ENCODE results near the gene SUGT1. TPM values are rescaled to one million over a fixed set of nuclear protein-coding genes. Genes with fewer than 3 reads are reported as not detected.

Gene SUGT1
- total and polyA plus RNA-seq, 2 donors (not counting 1 experiment from before 2014, with no cell fraction given): 9.5 to 38.4 TPM

DNA sequence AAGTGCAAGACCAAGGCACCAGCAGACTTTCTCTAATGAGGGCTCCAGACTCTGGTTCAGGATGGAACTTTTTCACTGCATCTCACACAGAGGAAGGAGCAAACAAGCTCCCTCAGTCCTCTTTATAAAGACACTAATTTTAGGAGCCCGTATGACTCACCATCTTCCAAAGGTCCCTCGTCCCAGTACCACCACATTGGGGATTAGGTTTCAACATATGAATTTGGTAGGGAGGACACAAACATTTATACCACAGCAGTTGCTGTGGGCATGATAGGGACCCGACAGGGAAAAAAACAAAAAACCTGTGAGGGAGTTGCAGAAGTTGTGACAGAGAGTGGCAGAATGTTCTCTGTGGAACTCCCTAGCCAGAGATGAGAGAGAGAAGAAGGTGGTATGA is 93.5 kb downstream of the SUGT1 start:
- Mint-ChIP-seq H3K9me3 (ENCODE audit: insufficient read depth) (no peaks in the 10 kb centered on the region), H3K4me1 (no peaks in the 10 kb centered on the region), H3K4me3 (no peak overlapping the region), H3K27me3 (peaks cover 44% of the 10 kb centered on the region), H3K27ac (no peak overlapping the region)
- Histone ChIP-seq H3K27me3 (replicated peaks in 1 of 4; ENCODE audit: control extremely low read depth in 1 of 4, control insufficient read depth in 3 of 4, insufficient read depth in 4 of 4, low read length in 3 of 4) (peaks cover 0 to 6% (median 3%) of the 10 kb centered on the region in 4 experiments), H3K4me2 (replicated peaks; ENCODE audit: low read depth, low read length, poor library complexity, severe bottlenecking) (no peak overlapping the region), H2AFZ (ENCODE audit: insufficient read depth, low read depth, low read length, poor library complexity, severe bottlenecking) (no peak overlapping the region), H3K4me3 (ENCODE audit: control extremely low read depth in 1 of 5, extremely low read depth in 1 of 5, insufficient read depth in 1 of 5, low read depth in 2 of 5, low read length in 4 of 5) (no peak overlapping the region), H3K79me2 (ENCODE audit: control insufficient read depth, insufficient read depth, low read length) (no peaks in the 10 kb centered on the region), H3K27ac (ENCODE audit: low read length in 2 of 2) (no peak overlapping the region), H3K36me3 (replicated peaks in 1 of 2; ENCODE audit: control extremely low read depth in 1 of 2, control insufficient read depth in 1 of 2, extremely low read depth in 1 of 2, insufficient read depth in 2 of 2, low read length in 1 of 2) (no peaks in the 10 kb centered on the region), H3K4me1 (ENCODE audit: control insufficient read depth in 2 of 2, insufficient read depth in 2 of 2, low read length in 2 of 2) (no peaks in the 10 kb centered on the region), H3K9me3 (ENCODE audit: control extremely low read depth in 1 of 3, control insufficient read depth in 2 of 3, insufficient read depth in 1 of 3, low read length in 2 of 3) (peaks cover 0 to 6% (median 0%) of the 10 kb centered on the region in 3 donors), H3K9ac (ENCODE audit: low read length) (no peak overlapping the region), H4K20me1 (ENCODE audit: control insufficient read depth, insufficient read depth, low read length, poor library complexity, severe bottlenecking) (no peaks in the 10 kb centered on the region)
- no peak for ATAC-seq (ENCODE audit: low read depth)
- WGBS (ENCODE audit: insufficient coverage): 78% methylated on average over 1 of the region's 3 CpGs
- no peak for TF ChIP-seq EZH2 (IDR thresholded peaks at IDR 0.05; ENCODE audit: borderline replicate concordance, insufficient read depth, low read depth, low read length, poor library complexity, severe bottlenecking)
- TF ChIP-seq, protein P1, sequence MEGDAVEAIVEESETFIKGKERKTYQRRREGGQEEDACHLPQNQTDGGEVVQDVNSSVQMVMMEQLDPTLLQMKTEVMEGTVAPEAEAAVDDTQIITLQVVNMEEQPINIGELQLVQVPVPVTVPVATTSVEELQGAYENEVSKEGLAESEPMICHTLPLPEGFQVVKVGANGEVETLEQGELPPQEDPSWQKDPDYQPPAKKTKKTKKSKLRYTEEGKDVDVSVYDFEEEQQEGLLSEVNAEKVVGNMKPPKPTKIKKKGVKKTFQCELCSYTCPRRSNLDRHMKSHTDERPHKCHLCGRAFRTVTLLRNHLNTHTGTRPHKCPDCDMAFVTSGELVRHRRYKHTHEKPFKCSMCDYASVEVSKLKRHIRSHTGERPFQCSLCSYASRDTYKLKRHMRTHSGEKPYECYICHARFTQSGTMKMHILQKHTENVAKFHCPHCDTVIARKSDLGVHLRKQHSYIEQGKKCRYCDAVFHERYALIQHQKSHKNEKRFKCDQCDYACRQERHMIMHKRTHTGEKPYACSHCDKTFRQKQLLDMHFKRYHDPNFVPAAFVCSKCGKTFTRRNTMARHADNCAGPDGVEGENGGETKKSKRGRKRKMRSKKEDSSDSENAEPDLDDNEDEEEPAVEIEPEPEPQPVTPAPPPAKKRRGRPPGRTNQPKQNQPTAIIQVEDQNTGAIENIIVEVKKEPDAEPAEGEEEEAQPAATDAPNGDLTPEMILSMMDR (IDR thresholded peaks at IDR 0.05): no peak
- intact Hi-C loops (cut with micrococcal nuclease): no loop called here
- no peak for DNase-seq
- CTCF ChIA-PET: no interaction called here
- POLR2A ChIA-PET: no interaction called here

DNA sequence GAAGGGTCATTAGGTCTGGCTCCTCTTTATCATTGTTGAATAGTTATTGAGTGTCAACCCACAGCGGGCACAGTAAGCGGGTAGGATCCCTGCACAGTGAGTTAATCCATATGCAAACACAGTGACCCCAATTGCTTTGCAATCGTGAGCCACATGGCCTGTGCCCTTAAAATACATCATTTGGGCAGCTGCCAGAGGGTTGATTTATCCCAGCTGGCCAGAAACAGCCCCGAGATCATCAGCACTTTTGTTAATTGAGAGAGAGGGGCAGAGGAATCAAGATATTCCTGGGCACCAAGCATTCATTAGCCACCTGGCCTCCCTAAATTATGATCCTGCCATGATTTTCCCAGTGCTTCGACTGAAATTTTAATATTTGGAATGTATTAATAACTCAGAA is 96.8 kb downstream of the SUGT1 start:
- Histone ChIP-seq H3K79me2 (ENCODE audit: control insufficient read depth, insufficient read depth, low read length) (no peaks in the 10 kb centered on the region), H3K27ac (ENCODE audit: low read length in 2 of 2) (no peak overlapping the region), H4K20me1 (ENCODE audit: control insufficient read depth, insufficient read depth, low read length, poor library complexity, severe bottlenecking) (no peaks in the 10 kb centered on the region), H3K4me2 (replicated peaks; ENCODE audit: low read depth, low read length, poor library complexity, severe bottlenecking) (no peak overlapping the region), H3K36me3 (replicated peaks in 1 of 2; ENCODE audit: control extremely low read depth in 1 of 2, control insufficient read depth in 1 of 2, extremely low read depth in 1 of 2, insufficient read depth in 2 of 2, low read length in 1 of 2) (no peaks in the 10 kb centered on the region), H3K4me3 (ENCODE audit: control extremely low read depth in 1 of 5, extremely low read depth in 1 of 5, insufficient read depth in 1 of 5, low read depth in 2 of 5, low read length in 4 of 5) (no peak overlapping the region), H3K4me1 (ENCODE audit: control insufficient read depth in 2 of 2, insufficient read depth in 2 of 2, low read length in 2 of 2) (no peaks in the 10 kb centered on the region), H2AFZ (ENCODE audit: insufficient read depth, low read depth, low read length, poor library complexity, severe bottlenecking) (no peak overlapping the region), H3K9ac (ENCODE audit: low read length) (no peak overlapping the region), H3K9me3 (ENCODE audit: control extremely low read depth in 1 of 3, control insufficient read depth in 2 of 3, insufficient read depth in 1 of 3, low read length in 2 of 3) (no peaks in the 10 kb centered on the region), H3K27me3 (replicated peaks in 1 of 4; ENCODE audit: control extremely low read depth in 1 of 4, control insufficient read depth in 3 of 4, insufficient read depth in 4 of 4, low read length in 3 of 4) (peaks cover 0 to 4% (median 0%) of the 10 kb centered on the region in 4 experiments)
- H3K27me3 Mint-ChIP-seq: peaks cover 30% of the 10 kb centered on the region
- no peak overlapping the region for H3K27ac Mint-ChIP-seq
- ChIA-PET POLR2A (no interaction called here), CTCF (no interaction called here)
- ATAC-seq (ENCODE audit: low read depth) (no peak), DNase-seq (no peak)
- TF ChIP-seq, protein P1 (IDR thresholded peaks at IDR 0.05): no peak
- no peak for TF ChIP-seq EZH2 (IDR thresholded peaks at IDR 0.05; ENCODE audit: borderline replicate concordance, insufficient read depth, low read depth, low read length, poor library complexity, severe bottlenecking)
- H3K9me3 Mint-ChIP-seq (ENCODE audit: insufficient read depth): no peaks in the 10 kb centered on the region
- H3K4me1 Mint-ChIP-seq: no peaks in the 10 kb centered on the region
- H3K4me3 Mint-ChIP-seq: no peak overlapping the region
- WGBS (ENCODE audit: insufficient coverage): no CpG with 5 or more reads among the region's 5 CpGs
- intact Hi-C loops (cut with micrococcal nuclease): no loop called here

Other genes with a start within 250 kb of the SUGT1 start
- gene THSD1, start 246.7 kb upstream of the SUGT1 start, total RNA-seq: 0.34 and 0.44 TPM in 2 replicates
- gene THSD1, start 246.7 kb upstream of the SUGT1 start, polyA plus RNA-seq: 0.58 and 1.2 TPM in 2 replicates
- gene VPS36, start 202.2 kb upstream of the SUGT1 start, total RNA-seq: 71.5 TPM in 2 replicates
- 17.5 and 26.0 TPM in 2 replicates for gene VPS36, start 202.2 kb upstream of the SUGT1 start, polyA plus RNA-seq
- 19.8 and 22.1 TPM in 2 replicates for gene CKAP2, start 197.4 kb upstream of the SUGT1 start, total RNA-seq
- 5.4 and 12.4 TPM in 2 replicates for gene CKAP2, start 197.4 kb upstream of the SUGT1 start, polyA plus RNA-seq
- gene HNRNPA1L2, start 10.4 kb upstream of the SUGT1 start, total RNA-seq: 17.6 and 20.6 TPM in 2 replicates
- 10.7 and 19.3 TPM in 2 replicates for gene HNRNPA1L2, start 10.4 kb upstream of the SUGT1 start, polyA plus RNA-seq
- gene CNMD, start 87.0 kb downstream of the SUGT1 start, total RNA-seq: not detected in 2 replicates
- not detected in 2 replicates for gene CNMD, start 87.0 kb downstream of the SUGT1 start, polyA plus RNA-seq
- gene PCDH8, start 195.8 kb downstream of the SUGT1 start, total RNA-seq: not detected in 2 replicates
- gene PCDH8, start 195.8 kb downstream of the SUGT1 start, polyA plus RNA-seq: not detected in 2 replicates